Right cardiac atrium (tissue), 5 donors: ENCODE results near the gene RNF32. TPM values are rescaled to one million over a fixed set of nuclear protein-coding genes. Genes with fewer than 3 reads are reported as not detected.

ENCODE experiments used
- ATAC-seq, 2 donors: fragments of 200-7000 bp; cut with Tn5 transposase; one replicate each; pipeline versions ENCODE4 v1.8.0 to v1.9.1; 2020; ENCODE audit warnings: moderate library complexity in 2 of 2, mild to moderate bottlenecking in 1 of 2
- DNase-seq, 3 donors: peaks; one replicate each; pipeline ENCODE4 v3.0.0-alpha.2; 2020
- H3K27ac ChIP-seq: one replicate; pipeline ENCODE4 v1.5.1; 2013; ENCODE audit warnings: mild to moderate bottlenecking, low read length, control low read depth, moderate library complexity
- H3K27me3 ChIP-seq: one replicate; pipeline ENCODE4 v1.6.1; 2013; ENCODE audit not compliant: control insufficient read depth, insufficient read depth
- H3K4me1 ChIP-seq: one replicate; pipeline ENCODE4 v1.6.1; 2013; ENCODE audit warnings: low read length; ENCODE audit not compliant: control insufficient read depth, insufficient read depth
- H3K4me3 ChIP-seq: one replicate; pipeline ENCODE4 v1.5.1; 2013; ENCODE audit warnings: low read length, control low read depth
- H3K9me3 ChIP-seq: one replicate; pipeline ENCODE4 v1.6.1; 2013; ENCODE audit warnings: low read length; ENCODE audit not compliant: control insufficient read depth
- WGBS: extraction: QIAGEN DNeasy Blood & Tissue Kit; methylation state at CpG from one replicate; pipeline ENCODE4 v1.1.7; 2013; 5-methylcytosine and 5-hydroxymethylcytosine counted together
- intact Hi-C, 4 donors: fragments of 100-400 bp; cut with DNase I; formaldehyde crosslinking; loops; one replicate each; pipeline versions ENCODE4 v1.11.0 to v1.14.0; 2022 to 2023
- polyA plus RNA-seq: library from polyadenylated mRNA; stranded (reverse); fragments of 200-250 nt; gene quantifications from one replicate; pipeline ENCODE4 v1.2.3, GENCODE V29; 2013
- total RNA-seq, 4 donors: library from RNA; stranded (reverse); fragmentation: NEBNext Ultra II Directional; extraction: Animal tissue kit (Norgen Biotek cat#: 25700); gene quantifications; one replicate each; pipeline ENCODE4 v1.2.1, GENCODE V29; 2021
- donor health status: healthy with polysubstance abuse.
- donor health status: DM: no; HTN: yes; CAD: no.
- donor health status: DM: no; HTN: no; CAD: no.
- donor health status: DM: no; HTN: yes; CAD: no; lungs with severe emphysema.
- donor health status: DM: yes; HTN: yes; CAD: no.

The RNF32 gene
- total and polyA plus RNA-seq, 5 donors = 0.47 to 1.3 (median 0.49) TPM

- ATAC-seq (peak in 1 of 2 donors; percentile 17), DNase-seq (peak in 1 of 3 donors; percentile 69)
- H3K27ac ChIP-seq = no peak overlapping the region
- no peaks in the 10 kb centered on the region for H3K9me3 ChIP-seq
- intact Hi-C loops = no loop called here
- no peaks in the 10 kb centered on the region for H3K27me3 ChIP-seq
- no peaks in the 10 kb centered on the region for H3K4me1 ChIP-seq
- no peak overlapping the region for H3K4me3 ChIP-seq
- 85% methylated on average over 14 of the region's 14 CpGs for WGBS
Observed at GRCh38 chr7:156606691-156607331, 33.8 kb upstream of the RNF32 start.

GRCh38 chr7:156607332-156608172 lies 33.0 kb upstream of the RNF32 start:
- Histone ChIP-seq H3K27me3 (no peaks in the 10 kb centered on the region), H3K4me3 (peak overlapping the region; percentile 38), H3K9me3 (no peaks in the 10 kb centered on the region), H3K27ac (no peak overlapping the region), H3K4me1 (no peaks in the 10 kb centered on the region)
- peak; percentile 32 to 60 for ATAC-seq
- intact Hi-C loops = no loop called here
- peak in 2 of 3 donors; percentile 19 to 61 for DNase-seq
- 34% methylated on average over 84 of the region's 84 CpGs for WGBS

- Histone ChIP-seq H3K4me1 (no peaks in the 10 kb centered on the region), H3K9me3 (no peaks in the 10 kb centered on the region), H3K4me3 (peak overlapping the region; percentile 38), H3K27ac (no peak overlapping the region), H3K27me3 (no peaks in the 10 kb centered on the region)
- 24% methylated on average over 17 of the region's 17 CpGs for WGBS
- DNase-seq = peak in 2 of 3 donors; percentile 23 to 51
- intact Hi-C loops = no loop called here
- ATAC-seq = peak; percentile 42 to 65
Observed at GRCh38 chr7:156608173-156608478, 32.4 kb upstream of the RNF32 start.

GRCh38 chr7:156609010-156609877 lies 31.3 kb upstream of the RNF32 start:
- WGBS = 57% methylated on average over 7 of the region's 7 CpGs
- Histone ChIP-seq H3K9me3 (no peaks in the 10 kb centered on the region), H3K4me1 (no peaks in the 10 kb centered on the region), H3K27ac (no peak overlapping the region), H3K4me3 (no peak overlapping the region), H3K27me3 (no peaks in the 10 kb centered on the region)
- intact Hi-C loops = no loop called here
- ATAC-seq (peak; percentile 72 to 93), DNase-seq (peak in 2 of 3 donors; percentile 32 to 42)

GRCh38 chr7:156610130-156610529 lies 30.4 kb upstream of the RNF32 start:
- Histone ChIP-seq H3K27ac (no peak overlapping the region), H3K4me1 (no peaks in the 10 kb centered on the region), H3K4me3 (no peak overlapping the region), H3K9me3 (no peaks in the 10 kb centered on the region), H3K27me3 (no peaks in the 10 kb centered on the region)
- intact Hi-C loops = no loop called here
- no peak for ATAC-seq
- peak in 1 of 3 donors; percentile 16 for DNase-seq
- 83% methylated on average over 11 of the region's 11 CpGs for whole genome bisulfite sequencing

- DNase-seq (peak in 1 of 3 donors; percentile 5), ATAC-seq (no peak)
- H3K4me1 ChIP-seq = no peaks in the 10 kb centered on the region
- no peak overlapping the region for H3K4me3 ChIP-seq
- H3K9me3 ChIP-seq = no peaks in the 10 kb centered on the region
- H3K27ac ChIP-seq = no peak overlapping the region
- WGBS = 84% methylated on average over 11 of the region's 11 CpGs
- H3K27me3 ChIP-seq = no peaks in the 10 kb centered on the region
- intact Hi-C loops = no loop called here
Observed at GRCh38 chr7:156610601-156611000, 30.0 kb upstream of the RNF32 start.

GRCh38 chr7:156611014-156612010 lies 29.3 kb upstream of the RNF32 start:
- H3K9me3 ChIP-seq = no peaks in the 10 kb centered on the region
- DNase-seq (peak in 1 of 3 donors; percentile 6), ATAC-seq (no peak)
- 83% methylated on average over 17 of the region's 17 CpGs for WGBS
- H3K27ac ChIP-seq = no peak overlapping the region
- intact Hi-C loops = no loop called here
- no peaks in the 10 kb centered on the region for H3K4me1 ChIP-seq
- no peak overlapping the region for H3K4me3 ChIP-seq
- no peaks in the 10 kb centered on the region for H3K27me3 ChIP-seq

- no peak for ATAC-seq
- Histone ChIP-seq H3K27ac (no peak overlapping the region), H3K4me1 (no peaks in the 10 kb centered on the region), H3K27me3 (no peaks in the 10 kb centered on the region), H3K4me3 (no peak overlapping the region), H3K9me3 (no peaks in the 10 kb centered on the region)
- intact Hi-C loops = no loop called here
- DNase-seq = peak in 1 of 3 donors; percentile 28
- WGBS = 82% methylated on average over 10 of the region's 10 CpGs
Observed at GRCh38 chr7:156612930-156613329, 27.6 kb upstream of the RNF32 start.

GRCh38 chr7:156614434-156615264 lies 25.9 kb upstream of the RNF32 start:
- intact Hi-C loops = no loop called here
- Histone ChIP-seq H3K4me3 (no peak overlapping the region), H3K27me3 (no peaks in the 10 kb centered on the region), H3K4me1 (no peaks in the 10 kb centered on the region), H3K27ac (no peak overlapping the region), H3K9me3 (no peaks in the 10 kb centered on the region)
- 86% methylated on average over 19 of the region's 19 CpGs for WGBS
- ATAC-seq (no peak), DNase-seq (peak in 1 of 3 donors; percentile 10)
